Left ventricle myocardium inferior (tissue), 1 donor: ENCODE measurements around the gene TMSB10. TPM values are rescaled to one million over a fixed set of nuclear protein-coding genes. Genes with fewer than 3 reads are reported as not detected.
"Not testable (repeated sequence)": the region's sequence is repeated elsewhere in the genome, so short reads cannot be mapped to it uniquely, and the experiment has no call there.

Experiments used
- DNase-seq: peaks from one replicate; pipeline ENCODE4 v3.0.0-alpha.2; 2020
- H3K27ac ChIP-seq: fragments of 200-600 bp; replicated peaks from 2 replicates; pipeline ENCODE4 v1.8.0; 2021
- H3K27me3 ChIP-seq: fragments of 200-600 bp; 2 replicates; pipeline ENCODE4 v1.8.0; 2021; ENCODE audit warnings: low read depth
- H3K36me3 ChIP-seq: fragments of 200-600 bp; 2 replicates; pipeline ENCODE4 v1.8.0; 2021
- H3K4me1 ChIP-seq: fragments of 200-600 bp; 2 replicates; pipeline ENCODE4 v1.8.0; 2021
- H3K4me3 ChIP-seq: fragments of 200-600 bp; 2 replicates; pipeline ENCODE4 v1.8.0; 2021; ENCODE audit warnings: mild to moderate bottlenecking, moderate library complexity
- H3K9me3 ChIP-seq: fragments of 200-600 bp; replicated peaks from 2 replicates; pipeline ENCODE4 v1.8.0; 2021
- CTCF ChIP-seq: fragments of 200-600 bp; IDR thresholded peaks from 2 replicates; pipeline ENCODE4 v1.8.0; 2021; ENCODE audit warnings: antibody characterized with exemption, mild to moderate bottlenecking, borderline replicate concordance
- intact Hi-C: fragments of 100-400 bp; cut with micrococcal nuclease; formaldehyde crosslinking; loops from one replicate; pipeline ENCODE4 v1.11.0; 2022
- total RNA-seq: library from RNA; stranded (reverse); fragmentation: NEBNext Ultra II Directional; extraction: Animal tissue kit (Norgen Biotek cat#: 25700); gene quantifications from one replicate; pipeline ENCODE4 v1.2.1, GENCODE V29; 2021
- donor health status: DM: no; HTN: yes; CAD: no; lungs with severe emphysema.

TMSB10 gene
- total RNA-seq, 1 donor from 2014 or later, result 400 TPM

- no peak for TF ChIP-seq CTCF
- H3K9me3 ChIP-seq, result no peaks in the 10 kb centered on the region
- no peaks in the 10 kb centered on the region for H3K27me3 ChIP-seq
- DNase-seq, result no peak
- no peaks in the 10 kb centered on the region for H3K36me3 ChIP-seq
- no peaks in the 10 kb centered on the region for H3K4me1 ChIP-seq
- intact Hi-C loops, result no loop called here
- no peak overlapping the region for H3K27ac ChIP-seq
- H3K4me3 ChIP-seq, result no peak overlapping the region
Observed at GRCh38 chr2:84912984-84913383, 7.5 kb downstream of the TMSB10 start.

DNA sequence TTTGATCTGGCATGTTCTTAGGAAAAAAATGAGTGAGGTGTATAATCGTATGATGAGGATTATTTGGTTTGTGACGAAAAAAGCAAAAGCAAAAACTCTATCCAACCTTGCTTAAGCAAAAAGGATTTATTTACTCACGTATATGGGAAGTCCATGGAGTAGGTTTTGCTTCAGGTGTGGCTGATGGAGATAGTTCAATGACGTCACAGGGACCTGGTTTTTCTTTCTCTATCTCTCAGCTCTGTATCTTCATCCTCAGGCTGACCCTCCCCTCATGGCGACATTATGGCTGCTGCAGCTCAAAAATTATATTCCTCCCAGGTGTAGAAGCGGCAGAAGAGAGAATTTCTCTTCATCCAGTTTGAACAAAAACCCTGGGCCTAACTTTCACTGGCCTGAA is 8.9 kb downstream of the TMSB10 start:
- intact Hi-C loops, result no loop called here
- no peak for DNase-seq
- no peak overlapping the region for H3K27ac ChIP-seq
- H3K27me3 ChIP-seq, result no peaks in the 10 kb centered on the region
- no peaks in the 10 kb centered on the region for H3K9me3 ChIP-seq
- H3K4me3 ChIP-seq, result no peak overlapping the region
- no peaks in the 10 kb centered on the region for H3K36me3 ChIP-seq
- no peak for TF ChIP-seq CTCF
- H3K4me1 ChIP-seq, result peaks cover 2% of the 10 kb centered on the region

- peaks cover 14% of the 10 kb centered on the region for H3K4me1 ChIP-seq
- H3K36me3 ChIP-seq, H3K4me3 ChIP-seq, intact Hi-C loops, DNase-seq, H3K27me3 ChIP-seq, H3K27ac ChIP-seq, H3K9me3 ChIP-seq: not testable (repeated sequence)
Observed at GRCh38 chr2:84915675-84916074, 10.2 kb downstream of the TMSB10 start.

GRCh38 chr2:84917821-84918220 is 12.4 kb downstream of the TMSB10 start:
- peaks cover 14% of the 10 kb centered on the region for H3K4me1 ChIP-seq
- H3K27me3 ChIP-seq, H3K36me3 ChIP-seq, H3K9me3 ChIP-seq, H3K27ac ChIP-seq, DNase-seq, intact Hi-C loops, H3K4me3 ChIP-seq: not testable (repeated sequence)

DNA sequence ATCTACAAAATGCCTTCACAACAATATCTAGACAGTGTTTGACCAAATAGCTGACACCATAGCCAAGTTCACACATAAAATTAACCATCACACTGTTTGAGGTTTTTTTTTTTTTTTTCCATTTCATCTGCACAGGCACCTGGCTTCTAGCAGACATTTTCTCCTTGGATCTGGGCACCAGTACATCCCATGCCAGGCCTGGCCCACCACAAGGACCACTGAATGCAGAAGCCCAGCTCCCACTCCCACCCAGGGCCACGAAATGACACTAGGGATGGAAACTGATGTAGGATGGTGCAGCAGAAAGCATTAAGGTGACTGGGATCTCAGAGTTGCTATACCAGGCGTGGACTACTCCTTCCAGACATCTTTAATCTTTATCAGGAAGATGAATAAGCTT is 13.0 kb downstream of the TMSB10 start:
- no peak overlapping the region for H3K4me3 ChIP-seq
- no peak for TF ChIP-seq CTCF
- peak overlapping the region; percentile 91 for H3K27ac ChIP-seq
- no peaks in the 10 kb centered on the region for H3K9me3 ChIP-seq
- intact Hi-C loops, result no loop called here
- DNase-seq, result no peak
- peaks cover 18% of the 10 kb centered on the region for H3K4me1 ChIP-seq
- no peaks in the 10 kb centered on the region for H3K36me3 ChIP-seq
- H3K27me3 ChIP-seq, result no peaks in the 10 kb centered on the region

GRCh38 chr2:84919885-84920580 is 14.6 kb downstream of the TMSB10 start:
- Histone ChIP-seq H3K27me3 (no peaks in the 10 kb centered on the region), H3K9me3 (no peaks in the 10 kb centered on the region), H3K4me3 (peak overlapping the region; percentile 34), H3K27ac (peak overlapping the region; percentile 91), H3K4me1 (peaks cover 23% of the 10 kb centered on the region), H3K36me3 (no peaks in the 10 kb centered on the region)
- no peak for DNase-seq
- intact Hi-C loops, result no loop called here
- TF ChIP-seq CTCF, result no peak
